ENCODE data around the gene SEC14L1. TPM values are rescaled to one million over a fixed set of nuclear protein-coding genes. Genes with fewer than 3 reads are reported as not detected.

SEC14L1 gene
- total and polyA plus RNA-seq, 4 donors: 17.0 to 52.0 (median 26.8) TPM

DNA sequence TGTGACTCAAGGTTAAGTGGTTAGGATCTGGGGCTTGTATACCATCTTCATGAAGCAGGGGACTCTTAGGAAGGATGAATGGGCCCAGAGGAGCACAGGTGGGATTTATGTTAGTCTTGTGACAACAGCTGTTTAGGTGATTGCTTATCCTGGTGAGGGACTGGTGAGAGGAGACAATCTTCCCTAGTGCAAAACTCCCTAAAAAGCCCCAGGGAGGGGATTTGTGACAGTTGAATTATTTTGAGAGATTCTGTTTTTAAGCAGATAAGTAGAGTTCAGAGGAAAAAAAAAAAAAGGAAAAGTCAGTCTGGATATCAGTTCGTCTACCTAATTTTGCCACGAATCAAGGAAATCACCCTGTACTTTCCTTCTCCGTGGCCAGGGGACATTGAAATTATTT is 35.1 kb upstream of the SEC14L1 start:
- Histone ChIP-seq H3K27ac (ENCODE audit: low read depth in 1 of 2, low read length in 2 of 2) (no peak overlapping the region), H3K4me3 (ENCODE audit: low read depth in 1 of 3, low read length in 3 of 3) (no peak overlapping the region), H3K36me3 (ENCODE audit: control insufficient read depth in 4 of 4, insufficient read depth in 3 of 4, low read depth in 1 of 4, low read length in 3 of 4) (no peaks in the 10 kb centered on the region), H3K9me3 (ENCODE audit: control insufficient read depth in 4 of 4, low read length in 3 of 4) (no peaks in the 10 kb centered on the region), H3K9ac (ENCODE audit: low read depth in 1 of 2, low read length in 2 of 2) (no peak overlapping the region), H3K4me1 (ENCODE audit: control insufficient read depth in 4 of 4, insufficient read depth in 4 of 4, low read length in 3 of 4) (no peaks in the 10 kb centered on the region), H3K27me3 (ENCODE audit: control insufficient read depth in 4 of 4, insufficient read depth in 4 of 4, low read length in 3 of 4) (no peaks in the 10 kb centered on the region)
- WGBS: 89% methylated on average over 3 of the region's 3 CpGs
- TF ChIP-seq HNF4G (IDR thresholded peaks at IDR 0.05) (no peak), SP1 (IDR thresholded peaks at IDR 0.05) (no peak), REST (IDR thresholded peaks at IDR 0.05) (no peak), RXRA (IDR thresholded peaks at IDR 0.05) (no peak), MAX (IDR thresholded peaks at IDR 0.05) (no peak), FOXA1 (IDR thresholded peaks at IDR 0.05) (no peak), YY1 (IDR thresholded peaks at IDR 0.05) (no peak), FOXA2 (IDR thresholded peaks at IDR 0.05) (no peak), EGR1 (IDR thresholded peaks at IDR 0.05; ENCODE audit: low read depth in 2 of 2) (no peak), HNF4A (conservative IDR thresholded peaks at IDR 0.05) (no peak), ZBTB33 (IDR thresholded peaks at IDR 0.05) (no peak)
- TF ChIP-seq, protein P1, sequence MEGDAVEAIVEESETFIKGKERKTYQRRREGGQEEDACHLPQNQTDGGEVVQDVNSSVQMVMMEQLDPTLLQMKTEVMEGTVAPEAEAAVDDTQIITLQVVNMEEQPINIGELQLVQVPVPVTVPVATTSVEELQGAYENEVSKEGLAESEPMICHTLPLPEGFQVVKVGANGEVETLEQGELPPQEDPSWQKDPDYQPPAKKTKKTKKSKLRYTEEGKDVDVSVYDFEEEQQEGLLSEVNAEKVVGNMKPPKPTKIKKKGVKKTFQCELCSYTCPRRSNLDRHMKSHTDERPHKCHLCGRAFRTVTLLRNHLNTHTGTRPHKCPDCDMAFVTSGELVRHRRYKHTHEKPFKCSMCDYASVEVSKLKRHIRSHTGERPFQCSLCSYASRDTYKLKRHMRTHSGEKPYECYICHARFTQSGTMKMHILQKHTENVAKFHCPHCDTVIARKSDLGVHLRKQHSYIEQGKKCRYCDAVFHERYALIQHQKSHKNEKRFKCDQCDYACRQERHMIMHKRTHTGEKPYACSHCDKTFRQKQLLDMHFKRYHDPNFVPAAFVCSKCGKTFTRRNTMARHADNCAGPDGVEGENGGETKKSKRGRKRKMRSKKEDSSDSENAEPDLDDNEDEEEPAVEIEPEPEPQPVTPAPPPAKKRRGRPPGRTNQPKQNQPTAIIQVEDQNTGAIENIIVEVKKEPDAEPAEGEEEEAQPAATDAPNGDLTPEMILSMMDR (IDR thresholded peaks at IDR 0.05; ENCODE audit: low read depth, low read length, missing input control): no peak
- DNase-seq (ENCODE audit: low spot score): no peak

DNA sequence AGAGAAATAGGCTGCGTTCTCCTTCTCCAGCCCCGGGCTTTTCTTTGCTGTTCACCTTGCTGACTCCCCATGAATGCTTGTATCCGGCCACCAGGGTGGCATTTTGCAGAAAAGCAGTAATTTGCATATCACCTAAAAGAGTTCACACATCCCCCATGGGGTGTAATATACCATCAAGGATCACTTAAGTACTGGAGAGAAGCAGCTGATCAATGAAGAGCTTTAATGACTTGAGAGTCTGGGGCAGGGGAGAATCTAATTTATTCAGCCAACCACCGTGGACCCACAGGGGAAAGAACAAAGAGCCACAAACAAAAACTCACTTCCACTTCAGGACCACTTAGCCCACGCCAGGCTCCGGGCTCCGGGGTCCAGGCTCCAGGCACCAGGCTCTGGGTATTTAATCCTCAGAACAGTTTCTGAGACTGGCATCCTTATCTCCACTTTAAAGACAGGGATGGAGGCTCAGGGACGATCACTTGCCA is 33.9 kb upstream of the SEC14L1 start:
- Histone ChIP-seq H3K27ac (ENCODE audit: low read depth in 1 of 2, low read length in 2 of 2) (no peak overlapping the region), H3K36me3 (ENCODE audit: control insufficient read depth in 4 of 4, insufficient read depth in 3 of 4, low read depth in 1 of 4, low read length in 3 of 4) (no peaks in the 10 kb centered on the region), H3K9me3 (ENCODE audit: control insufficient read depth in 4 of 4, low read length in 3 of 4) (no peaks in the 10 kb centered on the region), H3K27me3 (ENCODE audit: control insufficient read depth in 4 of 4, insufficient read depth in 4 of 4, low read length in 3 of 4) (no peaks in the 10 kb centered on the region), H3K4me1 (ENCODE audit: control insufficient read depth in 4 of 4, insufficient read depth in 4 of 4, low read length in 3 of 4) (peaks cover 0 to 4% (median 1%) of the 10 kb centered on the region in 4 donors), H3K9ac (ENCODE audit: low read depth in 1 of 2, low read length in 2 of 2) (no peak overlapping the region), H3K4me3 (ENCODE audit: low read depth in 1 of 3, low read length in 3 of 3) (no peak overlapping the region)
- DNase-seq (ENCODE audit: low spot score): no peak
- WGBS: 82% methylated on average over 8 of the region's 8 CpGs
- TF ChIP-seq RAD21 (IDR thresholded peaks at IDR 0.05) (no peak), FOXA1 (IDR thresholded peaks at IDR 0.05) (no peak), MAX (IDR thresholded peaks at IDR 0.05) (no peak), NR2F2 (IDR thresholded peaks at IDR 0.05) (no peak), JUND (IDR thresholded peaks at IDR 0.05) (no peak), GABPA (IDR thresholded peaks at IDR 0.05 in 1 of 2, conservative IDR thresholded peaks at IDR 0.05 in 1 of 2) (no peak), SP1 (IDR thresholded peaks at IDR 0.05) (no peak), TAF1 (conservative IDR thresholded peaks at IDR 0.05) (no peak), YY1 (IDR thresholded peaks at IDR 0.05) (no peak), ATF3 (IDR thresholded peaks at IDR 0.05) (no peak), HNF4A (conservative IDR thresholded peaks at IDR 0.05) (no peak)
- TF ChIP-seq, protein P1 (IDR thresholded peaks at IDR 0.05; ENCODE audit: low read depth, low read length, missing input control): no peak
